ENCODE data around the gene PCP4L1. TPM values are rescaled to one million over a fixed set of nuclear protein-coding genes. Genes with fewer than 3 reads are reported as not detected.

The PCP4L1 gene
- total and polyA plus RNA-seq, 12 donors: 0.11 to 0.39 (median 0.27) TPM; not detected in 6

DNA sequence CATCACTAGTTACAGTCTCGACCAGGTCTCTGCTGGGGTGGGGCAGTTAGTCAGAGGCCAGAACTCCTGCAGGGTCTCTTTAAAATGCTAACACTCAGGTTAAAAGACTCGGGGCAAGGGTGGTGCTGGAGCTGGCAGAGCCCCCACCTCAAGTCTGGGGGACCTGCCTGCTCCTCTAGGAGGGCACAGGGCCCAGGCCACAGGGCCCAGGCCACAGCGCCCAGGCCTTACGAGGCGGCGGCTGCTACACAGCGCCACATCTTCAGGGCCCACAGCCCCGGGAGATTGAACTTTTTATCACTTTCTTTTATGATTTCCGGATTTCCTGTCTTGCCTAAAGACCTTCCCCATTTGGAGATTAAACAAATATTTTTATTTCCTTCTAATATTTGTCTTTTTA, 40.8 kb downstream of the PCP4L1 start:
- Histone ChIP-seq H3K27me3 (no peaks in the 10 kb centered on the region), H3K4me3 (no peak overlapping the region), H3K4me1 (replicated peaks in 1 of 2) (no peaks in the 10 kb centered on the region), H3K36me3 (replicated peaks in 1 of 2) (peaks cover 0 to 4% of the 10 kb centered on the region in 2 donors), H3K27ac (no peak overlapping the region), H3K9me3 (replicated peaks in 1 of 3) (no peaks in the 10 kb centered on the region)
- 70 to 84% (median 78%) methylated on average over 9 of the region's 9 CpGs for WGBS, 4 donors
- DNase-seq: no peak
- TF ChIP-seq, protein P1, sequence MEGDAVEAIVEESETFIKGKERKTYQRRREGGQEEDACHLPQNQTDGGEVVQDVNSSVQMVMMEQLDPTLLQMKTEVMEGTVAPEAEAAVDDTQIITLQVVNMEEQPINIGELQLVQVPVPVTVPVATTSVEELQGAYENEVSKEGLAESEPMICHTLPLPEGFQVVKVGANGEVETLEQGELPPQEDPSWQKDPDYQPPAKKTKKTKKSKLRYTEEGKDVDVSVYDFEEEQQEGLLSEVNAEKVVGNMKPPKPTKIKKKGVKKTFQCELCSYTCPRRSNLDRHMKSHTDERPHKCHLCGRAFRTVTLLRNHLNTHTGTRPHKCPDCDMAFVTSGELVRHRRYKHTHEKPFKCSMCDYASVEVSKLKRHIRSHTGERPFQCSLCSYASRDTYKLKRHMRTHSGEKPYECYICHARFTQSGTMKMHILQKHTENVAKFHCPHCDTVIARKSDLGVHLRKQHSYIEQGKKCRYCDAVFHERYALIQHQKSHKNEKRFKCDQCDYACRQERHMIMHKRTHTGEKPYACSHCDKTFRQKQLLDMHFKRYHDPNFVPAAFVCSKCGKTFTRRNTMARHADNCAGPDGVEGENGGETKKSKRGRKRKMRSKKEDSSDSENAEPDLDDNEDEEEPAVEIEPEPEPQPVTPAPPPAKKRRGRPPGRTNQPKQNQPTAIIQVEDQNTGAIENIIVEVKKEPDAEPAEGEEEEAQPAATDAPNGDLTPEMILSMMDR (IDR thresholded peaks at IDR 0.05): no peak
- no peak for TF ChIP-seq POLR2A (IDR thresholded peaks at IDR 0.05)
- intact Hi-C loops (cut with DNase I): loop anchor here in 1 of 2 donors (10.0 kb wide), 1 partner anchor 75 kb away; the partner anchor contains the start of genes APOA2 and TOMM40L

DNA sequence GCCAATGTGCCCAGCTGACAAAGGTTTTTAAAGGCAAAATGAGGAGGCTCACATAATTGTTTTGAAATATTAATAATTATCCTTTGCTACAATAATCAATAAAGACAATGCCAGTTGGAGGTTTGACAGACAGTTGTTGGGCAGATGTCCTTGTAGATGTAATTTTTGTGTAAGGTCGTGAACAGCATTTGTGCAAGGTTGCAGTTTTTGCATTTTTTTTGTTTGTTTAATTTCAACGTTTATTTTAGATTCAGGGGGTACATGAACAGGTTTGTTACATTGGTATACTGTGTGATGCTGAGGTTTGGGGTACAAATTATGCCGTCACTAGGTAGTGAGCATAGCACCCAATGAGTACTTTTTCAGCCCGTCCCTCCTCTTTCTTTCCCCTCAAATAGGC, 41.9 kb downstream of the PCP4L1 start:
- 85 to 92% (median 86%) methylated on average over 4 of the region's 4 CpGs for WGBS, 4 donors
- Histone ChIP-seq H3K9me3 (replicated peaks in 1 of 3) (no peaks in the 10 kb centered on the region), H3K27ac (no peak overlapping the region), H3K27me3 (no peaks in the 10 kb centered on the region), H3K4me3 (no peak overlapping the region), H3K36me3 (replicated peaks in 1 of 2) (peaks cover 0 to 4% of the 10 kb centered on the region in 2 donors), H3K4me1 (replicated peaks in 1 of 2) (peaks cover 6 to 11% of the 10 kb centered on the region in 2 donors)
- TF ChIP-seq, protein P1 (IDR thresholded peaks at IDR 0.05): no peak
- TF ChIP-seq POLR2A (IDR thresholded peaks at IDR 0.05): no peak
- intact Hi-C loops (cut with DNase I): no loop called here
- no peak for DNase-seq

DNA sequence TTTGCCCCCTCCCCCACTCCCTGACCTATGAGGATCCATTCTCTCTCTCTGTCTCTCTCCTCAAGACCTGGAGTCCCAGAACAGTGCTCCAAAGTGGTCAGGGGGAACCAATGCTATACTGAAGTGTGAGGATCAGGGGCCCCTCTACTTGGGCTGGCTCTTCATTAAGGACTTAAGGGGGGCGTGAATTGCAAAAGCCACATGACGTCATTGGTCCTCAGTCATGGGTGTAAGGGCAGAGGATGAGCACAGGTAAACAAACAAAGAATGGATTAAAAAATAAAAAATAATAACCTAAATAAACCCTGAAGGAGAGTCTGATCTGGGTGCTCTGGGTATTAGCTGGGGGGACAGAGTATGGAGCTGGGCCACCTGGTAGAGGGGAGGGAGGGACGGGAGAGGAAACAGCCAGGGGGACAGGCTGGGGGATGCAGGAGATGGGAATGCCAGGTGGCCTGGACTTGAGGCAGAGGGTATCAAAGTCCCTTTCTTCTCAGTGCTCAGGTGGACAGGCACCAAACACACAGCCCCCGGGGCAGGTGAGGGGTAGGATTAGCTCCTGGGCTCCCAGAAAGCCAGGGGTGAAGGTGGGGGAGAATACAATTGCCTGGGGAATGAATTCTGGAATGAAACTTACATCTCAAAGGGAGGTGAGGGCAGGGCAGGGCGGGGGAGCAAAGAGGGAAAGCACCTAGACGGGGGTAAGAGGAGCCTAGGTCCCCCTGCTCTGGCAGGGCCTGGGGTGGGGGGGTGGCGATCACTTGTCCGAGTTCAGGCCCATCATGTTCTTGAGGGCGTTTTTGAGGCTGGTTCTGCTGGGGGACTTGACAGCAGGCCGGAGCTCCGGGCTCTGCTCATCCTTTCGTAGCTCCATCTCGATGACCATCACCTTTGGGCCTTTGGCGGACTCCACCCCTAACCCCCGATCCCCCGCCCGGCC, 46.7 kb downstream of the PCP4L1 start:
- peak overlapping the region; percentile 31 to 74 (median 47) for H3K4me3 ChIP-seq
- intact Hi-C loops (cut with DNase I): loop anchor here (5.0 kb wide), 1 partner anchor 62 kb away; the partner anchor contains the start of gene CFAP126 (in 2 of the 2)
- WGBS, 4 donors: 14 to 27% (median 16%) methylated on average over 12 to 17 of the region's 17 CpGs

More for the DNA sequence above, 46.7 kb downstream of the PCP4L1 start:
- peaks cover 16 to 18% of the 10 kb centered on the region in 2 donors for H3K4me1 ChIP-seq (replicated peaks in 1 of 2)
- TF ChIP-seq, protein P1 (IDR thresholded peaks at IDR 0.05): no peak
- no peak for TF ChIP-seq POLR2A (IDR thresholded peaks at IDR 0.05)
- H3K27ac ChIP-seq: peak overlapping the region in 4 of 5 donors; percentile 10 to 82 (median 61)
- H3K27me3 ChIP-seq: no peaks in the 10 kb centered on the region
- no peaks in the 10 kb centered on the region for H3K9me3 ChIP-seq (replicated peaks in 1 of 3)
- peaks cover 0 to 4% of the 10 kb centered on the region in 2 donors for H3K36me3 ChIP-seq (replicated peaks in 1 of 2)
- DNase-seq: peak in 2 of 7 donors; percentile 25 to 26

Measured in adrenal gland (tissue), 12 donors.